HG03064 (cell line): ENCODE data around the gene GYG2.

Experiments used
- ATAC-seq: cut with Tn5 transposase; IDR thresholded peaks from one replicate; pipeline ENCODE4 v1.9.1; 2021; ENCODE audit warnings: low read depth; ENCODE audit not compliant: unreplicated experiment

The GYG2 gene

GRCh38 chrX:2812161-2812907 is 16.4 kb upstream of the GYG2 start:
- peak; percentile 65 for ATAC-seq

GRCh38 chrX:2817036-2817435 is 11.7 kb upstream of the GYG2 start:
- ATAC-seq, result no peak

GRCh38 chrX:2819345-2820135 is 9.2 kb upstream of the GYG2 start:
- ATAC-seq, result no peak

GRCh38 chrX:2820136-2820771 is 8.5 kb upstream of the GYG2 start:
- ATAC-seq, result no peak

GRCh38 chrX:2823795-2824386 is 4.8 kb upstream of the GYG2 start:
- ATAC-seq, result no peak

- no peak for ATAC-seq
Measured at GRCh38 chrX:2824886-2825285, 3.8 kb upstream of the GYG2 start.

- ATAC-seq, result no peak
Measured at GRCh38 chrX:2828959-2829411, 255 bp downstream of the GYG2 start.

- ATAC-seq, result no peak
Measured at GRCh38 chrX:2829469-2830246, 928 bp downstream of the GYG2 start.

- ATAC-seq, result no peak
Measured at GRCh38 chrX:2831471-2832228, 2.9 kb downstream of the GYG2 start.

- ATAC-seq, result no peak
Measured at GRCh38 chrX:2837961-2838360, 9.2 kb downstream of the GYG2 start.

GRCh38 chrX:2840961-2841360 is 12.2 kb downstream of the GYG2 start:
- no peak for ATAC-seq

GRCh38 chrX:2841537-2841936 is 12.8 kb downstream of the GYG2 start:
- ATAC-seq, result no peak

- no peak for ATAC-seq
Measured at GRCh38 chrX:2846992-2847391, 18.3 kb downstream of the GYG2 start.

GRCh38 chrX:2848871-2849301 is 20.2 kb downstream of the GYG2 start:
- ATAC-seq, result no peak

- no peak for ATAC-seq
Measured at GRCh38 chrX:2854918-2855317, 26.2 kb downstream of the GYG2 start.

GRCh38 chrX:2855761-2856160 is 27.0 kb downstream of the GYG2 start:
- no peak for ATAC-seq

GRCh38 chrX:2857566-2857965 is 28.8 kb downstream of the GYG2 start:
- no peak for ATAC-seq

GRCh38 chrX:2859197-2859797 is 30.6 kb downstream of the GYG2 start:
- no peak for ATAC-seq

- ATAC-seq, result no peak
Measured at GRCh38 chrX:2862404-2862803, 33.7 kb downstream of the GYG2 start.
